GM12864 (cell line): ENCODE data around the gene TMEM164.

ENCODE experiments used
- DNase-seq: peaks from one replicate; pipeline ENCODE4 v3.0.0-alpha.2; 2011; ENCODE audit warnings: low read depth
- H3K4me3 ChIP-seq: 2 replicates; pipeline ENCODE4 v1.5.1; 2011; ENCODE audit warnings: mild to moderate bottlenecking, low read depth, low read length, control low read depth
- CTCF ChIP-seq: IDR thresholded peaks from 2 replicates; pipeline ENCODE4 v1.5.1; 2011; ENCODE audit warnings: low read depth, mild to moderate bottlenecking, moderate library complexity, low read length, control low read depth, inconsistent platforms; ENCODE audit errors: missing control alignments

Gene TMEM164

GRCh38 chrX:110087485-110088356 lies 84.8 kb downstream of the TMEM164 start:
- no peak overlapping the region for H3K4me3 ChIP-seq
- no peak for DNase-seq
- TF ChIP-seq CTCF, result no peak

- TF ChIP-seq CTCF, result no peak
- DNase-seq, result no peak
- no peak overlapping the region for H3K4me3 ChIP-seq
These were observed 86.9 kb downstream of the TMEM164 start for GRCh38 chrX:110089656-110090403.

- DNase-seq, result no peak
- H3K4me3 ChIP-seq, result no peak overlapping the region
- no peak for TF ChIP-seq CTCF
These were observed 95.0 kb downstream of the TMEM164 start for GRCh38 chrX:110097920-110098319.

- H3K4me3 ChIP-seq, result no peak overlapping the region
- no peak for TF ChIP-seq CTCF
- DNase-seq, result no peak
These were observed 100.4 kb downstream of the TMEM164 start for GRCh38 chrX:110103344-110103743.

- no peak for DNase-seq
These were observed 101.2 kb downstream of the TMEM164 start for GRCh38 chrX:110104078-110104477.

GRCh38 chrX:110108381-110108821 lies 105.5 kb downstream of the TMEM164 start:
- H3K4me3 ChIP-seq, result no peak overlapping the region
- DNase-seq, result no peak
- TF ChIP-seq CTCF, result no peak

More at GRCh38 chrX:110104078-110104477, 101.2 kb downstream of the TMEM164 start:
- TF ChIP-seq CTCF, result no peak
- H3K4me3 ChIP-seq, result no peak overlapping the region
